Skeletal muscle tissue (tissue), 1 donor: ENCODE results near the gene SGK2. TPM values are rescaled to one million over a fixed set of nuclear protein-coding genes. Genes with fewer than 3 reads are reported as not detected.

Experiments
- total RNA-seq: library from RNA; depleted of rRNA; stranded (reverse); fragments of >200 nt; gene quantifications from one replicate; pipeline ENCODE4 v1.2.3, GENCODE V29; 2014

The SGK2 gene
- total RNA-seq, 1 donor from 2014 or later, result 1.0 TPM

Other genes starting within 250 kb of the SGK2 start
- 44.9 TPM for gene SRSF6, start 101.1 kb upstream of the SGK2 start, total RNA-seq
- 7.8 TPM for gene L3MBTL1, start 51.3 kb upstream of the SGK2 start, total RNA-seq
- gene IFT52, start 31.9 kb downstream of the SGK2 start, total RNA-seq, result 45.4 TPM
- 3.1 TPM for gene MYBL2, start 108.1 kb downstream of the SGK2 start, total RNA-seq
- not detected for gene GTSF1L, start 168.0 kb downstream of the SGK2 start, total RNA-seq